HG02938 (cell line): ENCODE measurements around the gene ATP6V0E1.
"Not testable (repeated sequence)": the region's sequence is repeated elsewhere in the genome, so short reads cannot be mapped to it uniquely, and the experiment has no call there.

Source experiments
- ATAC-seq: cut with Tn5 transposase; IDR thresholded peaks from one replicate; pipeline ENCODE4 v1.9.1; 2021; ENCODE audit warnings: mild to moderate bottlenecking, moderate library complexity; ENCODE audit not compliant: unreplicated experiment

Gene ATP6V0E1

GRCh38 chr5:173001229-173001841 lies 17.8 kb downstream of the ATP6V0E1 start:
- ATAC-seq: no peak

GRCh38 chr5:173003360-173003759 lies 19.8 kb downstream of the ATP6V0E1 start:
- ATAC-seq: no peak

GRCh38 chr5:173004013-173004412 lies 20.4 kb downstream of the ATP6V0E1 start:
- ATAC-seq: no peak

- no peak for ATAC-seq
These were observed 20.9 kb downstream of the ATP6V0E1 start for GRCh38 chr5:173004447-173004846.

GRCh38 chr5:173010021-173010420 lies 26.4 kb downstream of the ATP6V0E1 start:
- ATAC-seq: no peak

- no peak for ATAC-seq
These were observed 27.2 kb downstream of the ATP6V0E1 start for GRCh38 chr5:173010547-173011464.

GRCh38 chr5:173011566-173011965 lies 28.0 kb downstream of the ATP6V0E1 start:
- no peak for ATAC-seq

GRCh38 chr5:173012882-173013281 lies 29.3 kb downstream of the ATP6V0E1 start:
- no peak for ATAC-seq

- no peak for ATAC-seq
These were observed 31.1 kb downstream of the ATP6V0E1 start for GRCh38 chr5:173014671-173015070.

GRCh38 chr5:173015192-173015591 lies 31.6 kb downstream of the ATP6V0E1 start:
- ATAC-seq: no peak

GRCh38 chr5:173015598-173016455 lies 32.3 kb downstream of the ATP6V0E1 start:
- ATAC-seq: no peak

- no peak for ATAC-seq
These were observed 33.1 kb downstream of the ATP6V0E1 start for GRCh38 chr5:173016598-173017046.

GRCh38 chr5:173017087-173017486 lies 33.5 kb downstream of the ATP6V0E1 start:
- not testable (repeated sequence) for ATAC-seq

GRCh38 chr5:173018358-173018757 lies 34.8 kb downstream of the ATP6V0E1 start:
- ATAC-seq: no peak

GRCh38 chr5:173020154-173020581 lies 36.6 kb downstream of the ATP6V0E1 start:
- no peak for ATAC-seq

GRCh38 chr5:173020643-173021042 lies 37.1 kb downstream of the ATP6V0E1 start:
- ATAC-seq: no peak

- ATAC-seq: no peak
These were observed 42.1 kb downstream of the ATP6V0E1 start for GRCh38 chr5:173025651-173026050.

GRCh38 chr5:173027905-173028304 lies 44.3 kb downstream of the ATP6V0E1 start:
- no peak for ATAC-seq

- no peak for ATAC-seq
These were observed 45.3 kb downstream of the ATP6V0E1 start for GRCh38 chr5:173028811-173029327.

GRCh38 chr5:173029499-173029921 lies 45.9 kb downstream of the ATP6V0E1 start:
- ATAC-seq: no peak

GRCh38 chr5:173032096-173032495 lies 48.5 kb downstream of the ATP6V0E1 start:
- not testable (repeated sequence) for ATAC-seq
